Erythroblast (primary cell): Measurements from ENCODE around the gene FCAR.

Source experiments
- GATA1 ChIP-seq: IDR thresholded peaks from 2 replicates; pipeline ENCODE4 v1.6.1; 2011; ENCODE audit warnings: low read depth, mild to moderate bottlenecking, control low read depth, low read length, moderate library complexity
- POLR2A ChIP-seq: IDR thresholded peaks from 2 replicates; pipeline ENCODE4 v1.6.1; 2011; ENCODE audit warnings: mild to moderate bottlenecking, low read length

DNA sequence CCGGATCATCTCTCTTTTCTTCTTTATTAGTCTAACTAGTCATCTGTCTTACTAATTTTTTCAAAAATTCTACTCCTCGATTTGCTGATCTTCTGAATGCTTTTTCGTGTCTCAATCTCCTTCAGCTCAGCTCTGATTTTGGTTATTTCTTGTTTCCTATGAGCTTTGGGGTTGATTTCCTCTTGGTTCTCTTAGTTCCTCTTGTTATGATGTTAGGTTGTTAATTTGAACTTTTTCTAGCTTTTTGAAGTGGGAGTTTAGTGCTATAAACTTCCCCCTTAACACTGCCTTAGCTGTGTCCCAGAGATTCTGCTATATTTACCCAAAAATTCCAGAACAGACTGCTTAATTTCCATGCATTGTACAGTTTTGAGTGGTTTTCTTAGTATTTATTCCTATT, 3.4 kb downstream of the FCAR start:
- TF ChIP-seq POLR2A (no peak), GATA1 (no peak)
